ENCODE measurements around the gene BEST1.

Gene BEST1

DNA sequence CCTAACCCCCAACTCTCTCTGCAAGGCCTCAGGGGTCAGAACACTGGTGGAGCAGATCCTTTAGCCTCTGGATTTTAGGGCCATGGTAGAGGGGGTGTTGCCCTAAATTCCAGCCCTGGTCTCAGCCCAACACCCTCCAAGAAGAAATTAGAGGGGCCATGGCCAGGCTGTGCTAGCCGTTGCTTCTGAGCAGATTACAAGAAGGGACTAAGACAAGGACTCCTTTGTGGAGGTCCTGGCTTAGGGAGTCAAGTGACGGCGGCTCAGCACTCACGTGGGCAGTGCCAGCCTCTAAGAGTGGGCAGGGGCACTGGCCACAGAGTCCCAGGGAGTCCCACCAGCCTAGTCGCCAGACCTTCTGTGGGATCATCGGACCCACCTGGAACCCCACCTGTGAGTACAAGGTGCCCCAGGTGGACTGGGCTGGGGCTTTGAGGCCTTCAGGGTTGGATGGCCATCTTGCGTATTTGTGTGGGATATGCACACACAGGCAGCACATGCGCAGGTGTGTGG is at the start of gene BEST1:
Gene BEST1 (plus strand): TSS at position 317 of the 513 bp plus-strand sequence. CDS start 1,456 bp downstream, outside the sequence.
- H3K9me3 Mint-ChIP-seq, result no peaks in the 10 kb centered on the region
- H3K27ac Mint-ChIP-seq, result no peak within 1 kb of the TSS
- intact Hi-C loops (cut with micrococcal nuclease), result no loop called here
- H3K4me3 Mint-ChIP-seq, result no peak within 1 kb of the TSS
- H3K4me1 Mint-ChIP-seq (ENCODE audit: low read depth), result peaks cover 35% of the 10 kb centered on the region
- peaks cover 6% of the 10 kb centered on the region for H3K27me3 Mint-ChIP-seq
- H3K36me3 Mint-ChIP-seq (ENCODE audit: low read depth), result no peaks in the 10 kb centered on the region

DNA sequence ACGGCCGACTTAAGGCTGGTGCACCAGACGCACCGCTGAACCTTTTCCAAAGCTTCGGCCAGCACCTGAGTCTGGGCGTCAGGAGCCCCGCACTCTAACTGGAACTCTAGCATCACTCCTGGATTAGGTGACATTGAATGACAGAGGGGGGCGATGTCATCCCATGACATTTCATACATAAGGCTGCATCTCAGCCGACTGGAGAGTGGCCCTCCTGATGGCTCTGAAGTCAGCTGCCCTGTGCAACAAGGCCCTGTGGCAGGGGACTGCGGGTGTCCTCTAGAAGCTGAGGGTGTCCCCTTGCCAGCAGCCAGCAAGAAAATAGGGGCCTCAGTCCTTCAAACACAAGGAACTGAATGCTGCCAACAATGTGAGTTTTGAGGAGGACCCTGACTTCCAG is 48.8 kb upstream of the BEST1 start:
- intact Hi-C loops (cut with micrococcal nuclease), result loop anchor here (1.0 kb wide), 1 partner anchor 21 kb away; no protein-coding TSS in a partner anchor
- peaks cover 95% of the 10 kb centered on the region for H3K36me3 Mint-ChIP-seq (ENCODE audit: low read depth)
- peaks cover 11% of the 10 kb centered on the region for H3K4me1 Mint-ChIP-seq (ENCODE audit: low read depth)
- H3K27me3 Mint-ChIP-seq, result peaks cover 21% of the 10 kb centered on the region
- H3K9me3 Mint-ChIP-seq, result no peaks in the 10 kb centered on the region
- no peak overlapping the region for H3K27ac Mint-ChIP-seq
- no peak overlapping the region for H3K4me3 Mint-ChIP-seq

DNA sequence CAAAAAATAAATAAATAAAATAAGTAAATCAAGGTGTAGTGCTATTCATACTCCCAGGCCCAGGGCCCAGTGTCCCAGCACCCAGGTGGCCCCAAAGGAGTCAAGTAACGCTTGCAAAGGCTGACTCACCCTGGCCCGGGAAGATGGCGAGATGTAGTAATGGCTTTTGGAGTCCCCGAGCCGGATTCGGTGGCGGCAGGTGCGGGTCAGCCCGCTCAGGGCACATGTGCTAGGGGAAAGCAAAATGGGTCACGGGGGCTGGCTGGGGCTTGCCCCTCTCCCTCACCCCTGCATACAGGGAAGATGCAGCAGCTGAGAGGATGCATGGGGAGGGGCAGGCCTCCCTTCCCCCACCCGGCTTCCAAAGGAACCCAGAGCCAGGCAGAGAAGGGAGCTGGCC is 47.8 kb upstream of the BEST1 start:
- Mint-ChIP-seq H3K4me3 (no peak overlapping the region), H3K27me3 (peaks cover 25% of the 10 kb centered on the region), H3K27ac (no peak overlapping the region), H3K36me3 (ENCODE audit: low read depth) (peaks cover 94% of the 10 kb centered on the region), H3K9me3 (no peaks in the 10 kb centered on the region), H3K4me1 (ENCODE audit: low read depth) (peaks cover 11% of the 10 kb centered on the region)
- intact Hi-C loops (cut with micrococcal nuclease), result no loop called here

DNA sequence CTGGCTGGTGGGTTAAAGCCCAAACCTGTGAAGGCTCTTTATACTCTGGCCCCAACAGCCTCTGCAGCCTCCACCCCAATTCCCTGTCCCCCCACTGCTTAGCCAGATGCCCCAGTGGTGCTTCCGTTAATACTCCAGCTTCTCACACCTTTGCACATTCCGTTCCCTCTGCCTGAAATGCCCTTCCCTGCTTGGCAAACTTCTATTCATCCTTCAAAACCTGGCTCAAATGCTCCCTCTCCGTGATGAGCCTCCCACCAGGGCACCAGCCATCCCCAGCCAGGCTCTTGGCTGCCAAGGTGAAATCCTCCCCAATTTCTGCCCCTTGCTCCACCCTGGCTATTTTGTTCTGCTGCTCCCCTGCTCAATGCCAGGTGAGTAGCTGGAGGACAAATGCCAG is 46.3 kb upstream of the BEST1 start:
- Mint-ChIP-seq H3K9me3 (no peaks in the 10 kb centered on the region), H3K4me1 (ENCODE audit: low read depth) (peaks cover 13% of the 10 kb centered on the region), H3K27ac (no peak overlapping the region), H3K4me3 (no peak overlapping the region), H3K36me3 (ENCODE audit: low read depth) (peaks cover 83% of the 10 kb centered on the region), H3K27me3 (peaks cover 31% of the 10 kb centered on the region)
- intact Hi-C loops (cut with micrococcal nuclease), result no loop called here

DNA sequence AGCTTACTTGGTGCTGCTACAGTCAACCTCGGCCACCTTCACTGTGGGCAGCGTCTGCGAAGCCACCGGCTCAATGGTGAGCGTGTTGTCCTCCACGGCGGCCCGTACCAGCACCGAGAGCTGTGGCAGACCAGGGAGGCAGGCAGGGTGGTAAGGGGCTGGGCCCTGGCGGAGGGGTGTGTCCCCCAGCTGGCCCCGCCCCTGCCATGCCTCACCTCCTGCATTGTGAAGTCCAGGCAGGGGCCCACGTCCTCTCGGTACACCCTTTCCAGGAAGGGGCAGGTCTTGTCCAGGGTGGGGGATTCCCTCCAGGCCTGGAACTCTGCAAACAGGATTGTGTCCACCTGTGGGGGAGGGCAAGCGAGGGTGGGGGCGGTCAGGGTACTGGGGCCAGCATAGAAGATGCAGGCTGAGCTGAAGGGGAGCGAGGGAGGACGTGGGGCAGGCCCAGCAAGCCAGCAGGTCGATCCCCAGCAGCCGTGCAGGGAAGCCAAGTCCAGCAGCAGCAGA is 45.6 kb upstream of the BEST1 start:
- Mint-ChIP-seq H3K4me3 (no peak overlapping the region), H3K36me3 (ENCODE audit: low read depth) (peaks cover 76% of the 10 kb centered on the region), H3K27ac (no peak overlapping the region), H3K9me3 (no peaks in the 10 kb centered on the region), H3K4me1 (ENCODE audit: low read depth) (peaks cover 13% of the 10 kb centered on the region), H3K27me3 (peaks cover 31% of the 10 kb centered on the region)
- intact Hi-C loops (cut with micrococcal nuclease), result no loop called here

DNA sequence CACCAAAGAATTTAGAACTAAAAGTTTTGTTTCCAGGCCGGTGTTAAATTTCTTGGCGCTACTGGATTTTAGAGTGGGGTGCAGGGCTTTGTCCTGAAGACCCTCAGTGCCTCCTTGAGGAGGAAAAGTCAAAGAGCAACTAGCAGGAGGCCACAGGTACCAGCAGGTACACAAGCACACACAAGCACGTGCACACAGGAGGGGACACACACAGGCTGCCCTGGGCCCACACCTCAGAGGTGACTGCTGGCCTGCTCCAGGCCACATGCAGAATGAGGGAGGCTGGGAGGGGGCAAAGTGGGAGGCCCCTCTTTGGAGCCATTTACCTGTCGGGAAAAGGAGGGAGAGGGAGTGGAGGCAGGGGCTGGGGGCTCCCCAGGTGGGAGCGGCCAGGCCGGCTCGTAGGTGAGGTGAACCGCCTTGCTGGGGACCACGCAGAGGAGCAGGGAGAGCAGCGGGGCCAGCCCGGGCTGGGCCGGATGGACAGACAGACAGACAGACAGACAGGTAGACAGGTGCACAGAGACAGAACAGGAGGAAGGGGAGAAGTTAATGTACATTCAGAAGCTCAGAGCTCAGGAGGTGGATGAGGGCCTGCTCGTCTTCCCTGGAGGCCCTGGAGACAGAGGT is 45.0 kb upstream of the BEST1 start:
- Mint-ChIP-seq H3K27ac (peak overlapping the region; percentile 21), H3K9me3 (no peaks in the 10 kb centered on the region), H3K36me3 (ENCODE audit: low read depth) (peaks cover 70% of the 10 kb centered on the region), H3K27me3 (peaks cover 33% of the 10 kb centered on the region), H3K4me3 (no peak overlapping the region), H3K4me1 (ENCODE audit: low read depth) (peaks cover 15% of the 10 kb centered on the region)
- intact Hi-C loops (cut with micrococcal nuclease), result no loop called here

DNA sequence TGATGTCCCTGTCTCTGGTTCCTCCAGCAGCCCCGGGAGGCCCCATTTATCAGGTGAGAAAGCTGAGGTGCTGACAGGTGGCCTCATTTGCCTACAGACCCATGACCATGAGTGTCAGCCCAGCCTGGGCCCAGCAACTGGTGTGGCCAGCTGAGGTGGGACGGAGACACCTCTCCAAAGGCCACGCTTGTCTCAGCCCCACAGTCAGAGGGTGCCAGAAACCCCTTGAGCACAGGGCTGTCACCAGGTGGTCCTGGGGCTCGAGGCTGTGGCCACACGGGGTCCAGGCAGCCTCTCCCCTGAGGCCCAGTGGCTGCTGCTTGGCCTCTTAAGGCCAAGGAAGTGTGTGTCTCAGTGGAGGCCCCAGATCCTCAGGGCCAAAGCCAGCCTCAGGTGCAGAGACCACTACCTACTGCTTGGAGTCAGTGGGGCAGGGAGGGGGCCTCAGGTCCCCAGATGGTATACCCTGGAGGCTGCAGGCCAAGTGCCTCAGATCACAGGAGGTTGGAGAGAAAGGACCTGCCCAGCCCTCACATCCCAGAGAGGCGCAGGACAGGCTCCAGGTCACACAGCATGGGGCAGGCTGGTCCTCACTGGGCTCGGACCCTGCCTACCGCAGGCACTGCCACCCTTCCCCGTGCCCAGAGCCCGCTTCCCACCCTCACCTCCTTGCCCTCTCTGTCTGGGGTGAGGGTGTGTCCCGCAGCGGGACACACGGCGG is 44.2 kb upstream of the BEST1 start:
- intact Hi-C loops (cut with micrococcal nuclease), result no loop called here
- H3K9me3 Mint-ChIP-seq, result no peaks in the 10 kb centered on the region
- H3K27me3 Mint-ChIP-seq, result peaks cover 33% of the 10 kb centered on the region
- no peak overlapping the region for H3K4me3 Mint-ChIP-seq
- peak overlapping the region; percentile 21 for H3K27ac Mint-ChIP-seq
- H3K36me3 Mint-ChIP-seq (ENCODE audit: low read depth), result peaks cover 62% of the 10 kb centered on the region
- H3K4me1 Mint-ChIP-seq (ENCODE audit: low read depth), result peaks cover 21% of the 10 kb centered on the region

DNA sequence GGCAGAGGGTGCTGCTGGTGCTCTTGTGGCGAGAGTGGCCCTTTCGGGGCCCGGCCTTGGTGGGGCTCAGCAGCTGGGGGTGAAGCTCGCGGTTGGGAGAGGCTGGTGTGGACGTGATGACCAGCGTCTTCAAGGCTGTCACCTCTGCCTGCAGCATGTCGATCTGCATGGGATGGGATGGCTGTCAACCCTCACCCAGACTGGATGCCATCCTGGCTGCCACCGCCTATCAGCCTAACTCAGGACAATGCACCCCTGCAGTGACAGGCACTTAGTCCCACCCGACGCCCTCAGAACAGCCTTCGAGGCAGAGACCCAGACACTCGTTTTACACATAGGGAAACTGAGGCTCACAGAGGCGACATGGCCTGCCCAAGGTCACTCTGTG is 43.6 kb upstream of the BEST1 start:
- Mint-ChIP-seq H3K4me3 (no peak overlapping the region), H3K9me3 (no peaks in the 10 kb centered on the region), H3K27ac (no peak overlapping the region), H3K4me1 (ENCODE audit: low read depth) (peaks cover 26% of the 10 kb centered on the region), H3K36me3 (ENCODE audit: low read depth) (peaks cover 57% of the 10 kb centered on the region), H3K27me3 (peaks cover 35% of the 10 kb centered on the region)
- intact Hi-C loops (cut with micrococcal nuclease), result no loop called here

DNA sequence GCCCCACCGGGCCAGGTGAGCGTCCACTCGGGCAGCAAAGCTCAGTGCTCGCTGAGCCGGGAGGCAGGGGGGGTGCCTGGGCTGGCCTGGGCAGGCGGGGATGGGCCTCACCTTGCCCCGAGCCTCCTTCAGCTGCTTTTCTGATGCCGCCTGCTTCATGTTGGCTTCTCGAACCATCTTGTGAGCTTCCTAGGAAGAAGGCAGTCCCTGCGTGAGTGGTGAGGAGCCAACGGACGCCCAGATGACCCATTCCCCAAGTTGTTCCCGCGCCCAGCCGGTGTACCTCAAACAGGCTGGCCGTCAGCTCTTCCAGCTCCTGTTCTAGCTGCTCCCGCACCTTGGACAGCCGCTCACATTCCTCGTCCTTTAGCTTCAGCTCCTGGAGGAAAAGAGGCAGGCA is 42.9 kb upstream of the BEST1 start:
- Mint-ChIP-seq H3K9me3 (no peaks in the 10 kb centered on the region), H3K36me3 (ENCODE audit: low read depth) (peaks cover 54% of the 10 kb centered on the region), H3K27ac (peak overlapping the region; percentile 64), H3K4me3 (no peak overlapping the region), H3K27me3 (peaks cover 37% of the 10 kb centered on the region), H3K4me1 (ENCODE audit: low read depth) (peaks cover 34% of the 10 kb centered on the region)
- intact Hi-C loops (cut with micrococcal nuclease), result no loop called here

DNA sequence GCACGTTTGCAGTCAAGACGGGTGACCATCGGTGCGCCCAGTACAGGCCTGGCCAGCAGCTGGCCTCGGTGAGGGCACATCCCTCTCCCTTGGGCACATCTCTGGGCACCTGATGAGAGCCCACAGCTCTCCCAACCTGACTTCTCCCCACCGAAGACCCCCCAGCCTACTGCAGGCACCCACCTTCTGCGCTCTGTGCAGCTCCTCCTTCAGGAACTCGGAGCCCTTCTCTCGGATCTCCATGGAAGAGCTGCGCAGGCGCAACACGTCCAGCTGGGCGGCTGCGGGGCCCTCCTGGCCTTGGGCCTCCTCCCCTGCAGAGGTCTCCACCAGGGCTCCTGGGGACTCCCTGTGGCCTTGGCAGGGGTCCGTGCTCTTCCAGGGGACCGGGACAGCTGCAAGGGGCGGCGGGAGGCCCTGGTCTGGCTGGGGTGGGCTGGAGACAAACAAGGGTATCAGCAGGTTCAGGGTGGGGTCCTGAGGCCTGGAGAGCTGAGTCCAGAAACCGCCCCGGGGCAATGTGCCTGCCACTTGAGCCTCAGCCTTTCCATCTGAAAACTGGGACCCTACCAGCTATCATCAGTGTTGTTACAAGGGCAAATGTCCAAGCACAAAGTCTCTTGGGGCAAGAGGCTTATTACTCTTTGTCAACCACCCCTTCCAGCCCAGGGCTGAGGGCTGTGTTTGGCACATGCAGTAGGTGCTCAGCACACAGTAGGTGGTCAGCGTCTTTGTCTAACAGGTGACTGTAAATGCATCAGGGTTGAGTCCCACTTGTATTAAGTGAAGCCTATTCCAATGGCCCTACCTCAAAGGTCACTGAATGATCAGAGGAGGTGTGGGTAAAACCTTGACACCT is 42.1 kb upstream of the BEST1 start:
- Mint-ChIP-seq H3K4me3 (no peak overlapping the region), H3K36me3 (ENCODE audit: low read depth) (peaks cover 51% of the 10 kb centered on the region), H3K27me3 (peaks cover 34% of the 10 kb centered on the region), H3K4me1 (ENCODE audit: low read depth) (peaks cover 42% of the 10 kb centered on the region), H3K27ac (peak overlapping the region; percentile 89), H3K9me3 (no peaks in the 10 kb centered on the region)
- intact Hi-C loops (cut with micrococcal nuclease), result no loop called here

DNA sequence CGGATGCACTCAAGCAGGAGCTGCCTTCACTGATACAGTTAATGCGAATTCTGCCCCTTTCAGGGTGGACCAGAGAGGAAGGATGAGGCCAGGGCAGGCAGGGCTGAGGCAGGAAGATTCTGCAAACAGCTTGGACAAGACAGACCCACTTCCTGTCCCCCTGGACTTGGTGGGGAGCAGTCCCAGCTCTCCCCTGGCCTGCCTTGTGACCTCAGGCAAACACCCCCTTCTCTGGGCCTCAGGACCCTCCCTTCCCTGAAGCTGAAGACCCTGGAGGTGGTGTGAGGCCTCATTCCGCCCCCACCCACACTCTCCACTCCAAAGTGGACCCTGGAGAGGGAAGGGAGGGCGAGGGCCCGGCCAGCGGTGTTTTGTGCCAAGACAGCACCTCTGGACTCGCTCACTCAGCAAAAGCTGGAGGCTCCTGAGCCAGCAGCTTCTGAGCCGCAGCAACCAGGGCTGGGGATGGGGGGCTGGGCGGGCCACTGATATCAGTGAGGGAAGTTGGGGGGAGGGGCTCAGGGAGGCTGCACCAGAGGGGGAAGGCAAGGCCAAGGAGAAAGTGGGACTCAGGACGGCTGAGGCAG is 41.3 kb upstream of the BEST1 start:
- peaks cover 49% of the 10 kb centered on the region for H3K4me1 Mint-ChIP-seq (ENCODE audit: low read depth)
- H3K27ac Mint-ChIP-seq, result peak overlapping the region; percentile 89
- H3K27me3 Mint-ChIP-seq, result peaks cover 32% of the 10 kb centered on the region
- peaks cover 49% of the 10 kb centered on the region for H3K36me3 Mint-ChIP-seq (ENCODE audit: low read depth)
- H3K9me3 Mint-ChIP-seq, result no peaks in the 10 kb centered on the region
- intact Hi-C loops (cut with micrococcal nuclease), result no loop called here
- peak overlapping the region; percentile 18 for H3K4me3 Mint-ChIP-seq

DNA sequence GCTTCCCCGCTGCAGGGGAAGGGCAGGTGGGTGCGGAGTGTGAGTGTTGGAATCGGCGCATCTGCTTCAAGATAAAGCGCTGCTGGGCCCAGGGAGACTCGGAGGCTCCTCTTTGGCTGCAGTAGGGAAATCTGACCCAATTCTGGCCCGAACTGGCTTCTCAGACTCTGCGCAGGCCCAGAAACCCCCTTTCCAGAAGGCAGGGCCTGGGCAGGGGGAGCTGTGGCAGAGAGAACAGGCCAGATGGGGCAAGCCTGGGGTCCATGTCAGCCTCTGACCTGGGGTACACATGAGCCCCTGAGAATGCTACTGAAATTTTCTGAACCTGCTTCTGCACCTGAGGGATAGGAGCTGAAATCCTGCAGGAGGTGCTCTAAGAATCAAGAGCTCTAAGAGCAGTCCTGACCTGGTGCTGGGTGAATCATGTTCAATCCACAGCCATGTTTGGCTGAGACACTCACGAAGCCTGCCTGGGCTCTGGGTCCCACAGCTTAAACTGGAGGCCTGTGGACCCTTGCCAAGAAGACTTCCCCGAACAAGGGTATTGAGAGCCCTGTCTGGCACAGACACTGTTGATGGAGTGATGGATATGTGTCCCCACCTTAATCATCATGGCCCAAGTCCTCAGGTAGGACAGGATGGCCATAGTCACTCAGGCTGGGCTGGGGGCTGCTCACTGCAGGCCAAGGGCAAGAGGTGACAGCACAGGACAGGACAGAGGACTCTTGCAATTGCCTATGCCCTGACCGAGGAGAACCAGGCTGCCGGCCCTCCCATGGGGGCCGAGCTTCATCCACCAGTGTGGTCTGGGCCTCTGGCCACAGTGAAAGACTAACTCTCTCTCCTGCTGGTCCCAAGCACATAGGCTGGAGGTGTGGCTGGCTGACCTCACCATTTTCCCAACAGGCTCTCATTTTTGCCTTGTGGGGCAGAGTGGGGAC is 39.7 kb upstream of the BEST1 start:
- Mint-ChIP-seq H3K4me3 (no peak overlapping the region), H3K27me3 (peaks cover 37% of the 10 kb centered on the region), H3K4me1 (ENCODE audit: low read depth) (peaks cover 65% of the 10 kb centered on the region), H3K36me3 (ENCODE audit: low read depth) (peaks cover 33% of the 10 kb centered on the region), H3K9me3 (no peaks in the 10 kb centered on the region), H3K27ac (peak overlapping the region; percentile 89)
- intact Hi-C loops (cut with micrococcal nuclease), result no loop called here

All from dendritic cell treated with granulocyte-macrophage colony-stimulating factor and Interleukin-4, amounts not matched to agents 40 ng/mL and 50 ng/mL, for 4 days (primary cell).